Prostate gland (tissue), 2 donors: ENCODE results near the gene CTNNBIP1. TPM values are rescaled to one million over a fixed set of nuclear protein-coding genes. Genes with fewer than 3 reads are reported as not detected.

Experiments
- DNase-seq: peaks from one replicate; pipeline ENCODE4 v3.0.0-alpha.2; 2019; ENCODE audit warnings: low spot score
- H3K27ac ChIP-seq, 2 donors: fragments of 200-600 bp; sonication (generic); 2 replicates each; pipeline ENCODE4 v1.5.1; 2017 to 2019
- H3K27me3 ChIP-seq: fragments of 200-600 bp; sonication (generic); replicated peaks from 2 replicates; pipeline ENCODE4 v1.5.1; 2019; ENCODE audit not compliant: insufficient read depth
- H3K36me3 ChIP-seq, 2 donors: fragments of 200-600 bp; sonication (generic); 1 replicate in 1 of 2; 2 replicates in 1 of 2; pipeline versions ENCODE4 v1.5.1 to v1.8.1; 2017 to 2019
- H3K4me1 ChIP-seq: fragments of 200-600 bp; sonication (generic); replicated peaks from 2 replicates; pipeline ENCODE4 v1.5.1; 2019
- H3K4me3 ChIP-seq, 2 donors: fragments of 200-600 bp; sonication (generic); 2 replicates each; pipeline ENCODE4 v1.5.1; 2017 to 2019
- H3K9me3 ChIP-seq: fragments of 200-600 bp; sonication (generic); 2 replicates; pipeline ENCODE4 v1.5.1; 2017
- POLR2A ChIP-seq: fragments of 450-650 bp; IDR thresholded peaks from one replicate; pipeline ENCODE4 v1.6.1; 2016; ENCODE audit warnings: antibody characterized with exemption, mild to moderate bottlenecking
- POLR2AphosphoS5 ChIP-seq: sonication (generic); formaldehyde crosslinking; IDR thresholded peaks from one replicate; pipeline ENCODE4 v1.6.1; 2017; ENCODE audit warnings: antibody characterized with exemption
- WGBS: methylation state at CpG from one replicate; pipeline ENCODE4 v1.1.5; 2018; 5-methylcytosine and 5-hydroxymethylcytosine counted together
- intact Hi-C: fragments of 100-400 bp; cut with DNase I; formaldehyde crosslinking; loops from one replicate; pipeline ENCODE4 v1.14.2; 2022
- total RNA-seq, 2 donors: library from RNA; depleted of rRNA; stranded (reverse); fragments of >200 nt; gene quantifications; one replicate each; pipeline ENCODE4 v1.1.0, GENCODE V29; 2016
- TF ChIP-seq, protein P1 (sequence below), 4 experiments: fragments of 200-600 bp in 2 of 4; fragments of 450-650 bp in 2 of 4; sonication (generic) in 2 of 4; IDR thresholded peaks; 1 replicate in 3 of 4; 2 replicates in 1 of 4; pipeline ENCODE4 v1.5.1; 2016 to 2019; ENCODE audit warnings: antibody characterized with exemption in 4 of 4, mild to moderate bottlenecking in 2 of 4, moderate library complexity in 2 of 4

Gene CTNNBIP1
- total RNA-seq, 2 donors from 2014 or later: 56.9 to 101 TPM

DNA sequence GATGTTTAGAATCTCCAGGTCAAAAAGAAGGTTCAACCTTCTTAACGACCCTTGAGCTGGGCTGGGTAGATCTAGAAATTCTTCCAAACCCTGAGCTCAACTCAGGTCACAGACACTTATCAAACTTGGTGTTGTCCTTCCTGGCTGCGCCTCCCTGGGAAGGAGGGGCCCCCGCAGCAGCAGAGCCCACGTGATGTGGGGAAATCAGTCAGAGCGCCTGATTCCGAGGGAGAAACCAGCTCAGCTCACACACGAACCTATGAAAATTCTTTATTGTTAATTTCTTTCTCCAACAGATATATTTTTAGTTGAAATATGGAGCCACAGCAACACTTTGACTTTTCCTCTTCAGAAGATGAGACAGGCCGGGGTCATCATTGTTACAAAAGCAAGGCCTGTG is 62.0 kb downstream of the CTNNBIP1 start:
- no peaks in the 10 kb centered on the region for H3K36me3 ChIP-seq
- no peaks in the 10 kb centered on the region for H3K9me3 ChIP-seq
- TF ChIP-seq POLR2AphosphoS5: peak; percentile 70
- TF ChIP-seq, protein P1, sequence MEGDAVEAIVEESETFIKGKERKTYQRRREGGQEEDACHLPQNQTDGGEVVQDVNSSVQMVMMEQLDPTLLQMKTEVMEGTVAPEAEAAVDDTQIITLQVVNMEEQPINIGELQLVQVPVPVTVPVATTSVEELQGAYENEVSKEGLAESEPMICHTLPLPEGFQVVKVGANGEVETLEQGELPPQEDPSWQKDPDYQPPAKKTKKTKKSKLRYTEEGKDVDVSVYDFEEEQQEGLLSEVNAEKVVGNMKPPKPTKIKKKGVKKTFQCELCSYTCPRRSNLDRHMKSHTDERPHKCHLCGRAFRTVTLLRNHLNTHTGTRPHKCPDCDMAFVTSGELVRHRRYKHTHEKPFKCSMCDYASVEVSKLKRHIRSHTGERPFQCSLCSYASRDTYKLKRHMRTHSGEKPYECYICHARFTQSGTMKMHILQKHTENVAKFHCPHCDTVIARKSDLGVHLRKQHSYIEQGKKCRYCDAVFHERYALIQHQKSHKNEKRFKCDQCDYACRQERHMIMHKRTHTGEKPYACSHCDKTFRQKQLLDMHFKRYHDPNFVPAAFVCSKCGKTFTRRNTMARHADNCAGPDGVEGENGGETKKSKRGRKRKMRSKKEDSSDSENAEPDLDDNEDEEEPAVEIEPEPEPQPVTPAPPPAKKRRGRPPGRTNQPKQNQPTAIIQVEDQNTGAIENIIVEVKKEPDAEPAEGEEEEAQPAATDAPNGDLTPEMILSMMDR (IDR thresholded peaks at IDR 0.05): no peak
- WGBS: 28% methylated on average over 8 of the region's 8 CpGs
- peaks cover 13% of the 10 kb centered on the region for H3K4me1 ChIP-seq
- no peaks in the 10 kb centered on the region for H3K27me3 ChIP-seq
- no peak overlapping the region for H3K4me3 ChIP-seq
- peak; percentile 48 for DNase-seq
- H3K27ac ChIP-seq: peak overlapping the region in 1 of 2 donors; percentile 59
- intact Hi-C loops: no loop called here

GRCh38 chr1:9847269-9847668 is 62.8 kb downstream of the CTNNBIP1 start:
- Histone ChIP-seq H3K36me3 (no peaks in the 10 kb centered on the region), H3K27me3 (no peaks in the 10 kb centered on the region), H3K4me3 (no peak overlapping the region), H3K27ac (peak overlapping the region in 1 of 2 donors; percentile 59), H3K4me1 (peaks cover 15% of the 10 kb centered on the region), H3K9me3 (no peaks in the 10 kb centered on the region)
- intact Hi-C loops: no loop called here
- DNase-seq: no peak
- 97% methylated on average over 2 of the region's 2 CpGs for WGBS
- TF ChIP-seq, protein P1 (IDR thresholded peaks at IDR 0.05): no peak

DNA sequence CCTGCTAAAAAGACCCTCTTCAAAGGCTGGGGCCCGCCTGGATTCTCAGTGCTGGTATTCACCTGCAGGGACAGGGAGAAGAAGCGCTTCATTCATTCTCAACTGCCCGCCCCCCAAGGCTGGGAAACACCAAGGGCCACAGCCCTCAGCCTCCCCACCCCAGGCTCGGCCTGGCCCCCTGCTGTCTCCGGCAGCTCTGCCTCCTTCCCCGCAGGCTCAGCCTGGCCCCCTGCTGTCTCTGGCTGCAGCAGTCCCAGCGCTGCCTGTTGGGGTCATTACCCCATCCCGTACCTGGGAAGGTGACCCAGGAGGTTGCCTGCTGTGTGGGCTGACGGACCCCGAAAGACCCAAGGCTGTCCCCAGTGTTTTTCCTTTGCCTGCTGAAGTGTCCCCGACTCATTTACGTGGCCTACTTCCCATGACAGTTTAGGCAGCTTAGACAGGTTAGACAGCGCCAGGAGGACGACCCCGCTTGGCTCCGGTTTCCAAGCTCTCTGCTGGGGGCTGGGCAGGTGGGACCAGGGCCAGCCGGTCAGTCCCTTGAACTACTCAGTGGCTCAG is 63.4 kb downstream of the CTNNBIP1 start:
- Histone ChIP-seq H3K36me3 (no peaks in the 10 kb centered on the region), H3K27me3 (no peaks in the 10 kb centered on the region), H3K9me3 (no peaks in the 10 kb centered on the region), H3K4me3 (no peak overlapping the region), H3K27ac (peak overlapping the region; percentile 26 to 33), H3K4me1 (peaks cover 15% of the 10 kb centered on the region)
- TF ChIP-seq, protein P1 (IDR thresholded peaks at IDR 0.05): no peak
- TF ChIP-seq POLR2AphosphoS5 (no peak), POLR2A (no peak)
- no peak for DNase-seq
- 75% methylated on average over 15 of the region's 17 CpGs for WGBS
- intact Hi-C loops: no loop called here

DNA sequence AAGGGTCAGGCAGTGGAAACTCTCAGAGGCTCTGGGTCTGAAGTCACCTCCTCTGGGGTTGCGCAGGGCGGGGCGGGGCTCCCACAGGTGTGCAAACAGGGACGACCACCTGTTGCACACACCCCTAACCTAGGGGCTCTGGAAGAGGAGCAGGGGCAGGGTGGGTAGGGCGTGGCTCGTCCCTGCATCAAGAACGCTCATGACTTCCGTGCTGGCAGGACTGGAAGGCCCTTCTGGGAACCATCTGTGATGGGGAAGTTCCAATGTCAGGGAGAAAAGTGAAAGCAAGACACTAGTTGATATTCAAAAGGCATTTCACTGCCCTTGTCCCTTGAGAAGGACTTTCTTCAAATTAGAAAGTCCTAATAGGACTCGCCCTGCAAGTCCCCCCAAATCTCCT is 64.2 kb downstream of the CTNNBIP1 start:
- peak overlapping the region; percentile 26 to 33 for H3K27ac ChIP-seq
- no peak overlapping the region for H3K4me3 ChIP-seq
- WGBS: 66% methylated on average over 9 of the region's 9 CpGs
- no peaks in the 10 kb centered on the region for H3K27me3 ChIP-seq
- H3K36me3 ChIP-seq: no peaks in the 10 kb centered on the region
- DNase-seq: no peak
- TF ChIP-seq POLR2A (no peak), POLR2AphosphoS5 (no peak)
- TF ChIP-seq, protein P1 (IDR thresholded peaks at IDR 0.05): no peak
- peaks cover 15% of the 10 kb centered on the region for H3K4me1 ChIP-seq
- intact Hi-C loops: no loop called here
- H3K9me3 ChIP-seq: no peaks in the 10 kb centered on the region

DNA sequence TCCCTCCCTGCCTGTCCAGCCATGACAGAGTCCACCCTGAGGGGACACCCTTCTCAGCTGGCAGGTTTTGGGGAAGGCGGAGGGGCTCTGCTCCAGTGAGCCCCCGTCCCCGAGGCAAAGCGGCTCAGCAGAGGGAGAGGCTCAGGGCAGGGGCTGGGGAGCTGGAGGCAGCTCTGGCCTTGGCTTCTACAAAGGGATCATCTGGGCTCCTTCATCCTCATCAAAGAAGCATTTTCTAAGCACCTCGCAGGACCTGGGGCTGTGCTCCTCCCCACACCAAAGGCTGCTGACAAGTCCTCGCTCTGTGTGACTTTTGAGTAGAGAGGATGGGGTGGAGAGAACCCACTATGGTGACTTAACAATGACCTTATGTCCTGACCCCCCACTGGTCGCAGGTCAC is 65.3 kb downstream of the CTNNBIP1 start:
- H3K9me3 ChIP-seq: no peaks in the 10 kb centered on the region
- WGBS: 81% methylated on average over 7 of the region's 7 CpGs

More for the DNA sequence above, 65.3 kb downstream of the CTNNBIP1 start:
- Histone ChIP-seq H3K27ac (peak overlapping the region; percentile 82 to 91), H3K4me3 (no peak overlapping the region), H3K27me3 (no peaks in the 10 kb centered on the region), H3K36me3 (no peaks in the 10 kb centered on the region), H3K4me1 (peaks cover 15% of the 10 kb centered on the region)
- TF ChIP-seq, protein P1 (IDR thresholded peaks at IDR 0.05): no peak
- TF ChIP-seq POLR2AphosphoS5 (no peak), POLR2A (no peak)
- DNase-seq: no peak
- intact Hi-C loops: no loop called here
